Hematopoietic multipotent progenitor cell treated with erythropoietin and hydrocortisone succinate and interleukin-3 and kit ligand, for 6 days (in vitro differentiated cells): Measurements from ENCODE around the gene ATP6V1G1.

Experiments used
- DNase-seq: peaks from one replicate; pipeline ENCODE4 v3.0.0-alpha.2; 2015

ATP6V1G1 gene

GRCh38 chr9:114613087-114613486 is 25.5 kb downstream of the ATP6V1G1 start:
- no peak for DNase-seq

- no peak for DNase-seq
Observed at GRCh38 chr9:114613919-114614318, 26.4 kb downstream of the ATP6V1G1 start.

- DNase-seq, result no peak
Observed at GRCh38 chr9:114614373-114614772, 26.8 kb downstream of the ATP6V1G1 start.

GRCh38 chr9:114616684-114617520 is 29.3 kb downstream of the ATP6V1G1 start:
- DNase-seq, result peak; percentile 85

GRCh38 chr9:114619191-114619761 is 31.7 kb downstream of the ATP6V1G1 start:
- DNase-seq, result peak; percentile 43

GRCh38 chr9:114621561-114621960 is 34.0 kb downstream of the ATP6V1G1 start:
- DNase-seq, result no peak

- no peak for DNase-seq
Observed at GRCh38 chr9:114621975-114622609, 34.5 kb downstream of the ATP6V1G1 start.

- no peak for DNase-seq
Observed at GRCh38 chr9:114624677-114625076, 37.1 kb downstream of the ATP6V1G1 start.

GRCh38 chr9:114626415-114627020 is 38.9 kb downstream of the ATP6V1G1 start:
- DNase-seq, result no peak

- no peak for DNase-seq
Observed at GRCh38 chr9:114627553-114627952, 40.0 kb downstream of the ATP6V1G1 start.

- no peak for DNase-seq
Observed at GRCh38 chr9:114629563-114630090, 42.1 kb downstream of the ATP6V1G1 start.

GRCh38 chr9:114631166-114631565 is 43.6 kb downstream of the ATP6V1G1 start:
- no peak for DNase-seq

- no peak for DNase-seq
Observed at GRCh38 chr9:114633438-114634089, 46.0 kb downstream of the ATP6V1G1 start.

- DNase-seq, result no peak
Observed at GRCh38 chr9:114634387-114634786, 46.8 kb downstream of the ATP6V1G1 start.

- no peak for DNase-seq
Observed at GRCh38 chr9:114638404-114638803, 50.8 kb downstream of the ATP6V1G1 start.

- peak; percentile 22 for DNase-seq
Observed at GRCh38 chr9:114641967-114642366, 54.4 kb downstream of the ATP6V1G1 start.

- DNase-seq, result no peak
Observed at GRCh38 chr9:114643001-114643400, 55.4 kb downstream of the ATP6V1G1 start.

GRCh38 chr9:114643896-114644295 is 56.3 kb downstream of the ATP6V1G1 start:
- DNase-seq, result no peak
